Spleen (tissue), 7 donors: ENCODE data around the gene FAF1.

Source experiments
- CTCF ChIP-seq, 11 experiments: fragments of 200-600 bp in 7 of 11; fragments of 450-650 bp in 4 of 11; sonication (generic) in 4 of 11; IDR thresholded peaks in 8 of 11; conservative IDR thresholded peaks in 3 of 11; 1 replicate in 7 of 11; 2 replicates in 4 of 11; pipeline versions ENCODE4 v1.4.0 to v1.8.0; 2016 to 2021; ENCODE audit warnings: antibody characterized with exemption in 11 of 11, inconsistent platforms in 4 of 11, mild to moderate bottlenecking in 1 of 11
- POLR2A ChIP-seq, 3 donors: fragments of 450-650 bp; IDR thresholded peaks; one replicate each; pipeline ENCODE4 v1.5.1; 2017; ENCODE audit warnings: antibody characterized with exemption in 3 of 3, mild to moderate bottlenecking in 1 of 3
- donor health status: DM: no; HTN: no; CAD: no; lungs with moderate emphysema.
- donor health status: DM: no; HTN: no; CAD: no.
- donor health status: DM: no; HTN: no; CAD: no.

GRCh38 chr1:50566405-50566804 is 393.7 kb downstream of the FAF1 start:
- TF ChIP-seq CTCF (IDR thresholded peaks at IDR 0.05 in 8 of 11, conservative IDR thresholded peaks at IDR 0.05 in 3 of 11) (no peak), POLR2A (IDR thresholded peaks at IDR 0.05) (no peak)
